HEK293 (cell line): Measurements from ENCODE around the gene CNTFR.

Experiments
- CTCF ChIA-PET: fragments of 350-600 bp; formaldehyde crosslinking; extraction: SDS; loops from one replicate; lab custom pipeline; 2021; ENCODE audit warnings: antibody characterized with exemption; lab: Yijun Ruan, JAX
- POLR2A ChIA-PET: fragments of 300-600 bp; formaldehyde crosslinking; extraction: SDS; loops from one replicate; lab custom pipeline; 2020; ENCODE audit warnings: antibody characterized with exemption, inconsistent platforms; lab: Yijun Ruan, JAX
- H3K27ac ChIP-seq: fragments of 200-500 bp; sonication (Bioruptor generic); 2 replicates; pipeline ENCODE4 v1.5.1; 2014; ENCODE audit warnings: low read depth, low read length, control low read depth, inconsistent platforms; ENCODE audit errors: extremely low read depth
- H3K36me3 ChIP-seq, 2 experiments: fragments of 200-500 bp in 1 of 2; sonication (Bioruptor generic) in 1 of 2; 1 replicate in 1 of 2; 2 replicates in 1 of 2; pipeline ENCODE4 v1.5.1; 2014 to 2017; ENCODE audit warnings: inconsistent platforms in 2 of 2, low read length in 2 of 2; ENCODE audit not compliant: control insufficient read depth in 2 of 2, insufficient read depth in 1 of 2
- H3K4me1 ChIP-seq: fragments of 200-500 bp; sonication (Bioruptor generic); 2 replicates; pipeline ENCODE4 v1.5.1; 2014; ENCODE audit warnings: mild to moderate bottlenecking, low read length, inconsistent platforms; ENCODE audit not compliant: control insufficient read depth, insufficient read depth
- H3K4me3 ChIP-seq: 2 replicates; pipeline ENCODE4 v1.5.1; 2011; ENCODE audit warnings: low read depth, mild to moderate bottlenecking, control low read depth, low read length, moderate library complexity
- H3K9me3 ChIP-seq: fragments of 200-500 bp; sonication (Bioruptor generic); 2 replicates; pipeline ENCODE4 v1.5.1; 2014; ENCODE audit warnings: low read depth, low read length, inconsistent platforms; ENCODE audit not compliant: control insufficient read depth, insufficient read depth
- BCL11A ChIP-seq: fragments of 450-650 bp; formaldehyde crosslinking; IDR thresholded peaks from 2 replicates; pipeline ENCODE4 v1.5.1; 2016; ENCODE audit warnings: low read depth, missing biosample characterization, missing genetic modification characterization
- BCL11B ChIP-seq: fragments of 450-650 bp; formaldehyde crosslinking; IDR thresholded peaks from 2 replicates; pipeline ENCODE4 v1.5.1; 2016; ENCODE audit warnings: low read depth, missing biosample characterization, missing genetic modification characterization
- GLIS1 ChIP-seq: fragments of 450-650 bp; formaldehyde crosslinking; IDR thresholded peaks from 2 replicates; pipeline ENCODE4 v1.5.1; 2016; ENCODE audit warnings: missing biosample characterization, missing genetic modification characterization
- KLF17 ChIP-seq: fragments of 450-650 bp; formaldehyde crosslinking; IDR thresholded peaks from 2 replicates; pipeline ENCODE4 v1.5.1; 2016; ENCODE audit warnings: missing biosample characterization, missing genetic modification characterization
- PRDM10 ChIP-seq: fragments of 450-650 bp; formaldehyde crosslinking; IDR thresholded peaks from 2 replicates; pipeline ENCODE4 v1.5.1; 2016; ENCODE audit warnings: missing biosample characterization, missing genetic modification characterization
- REST ChIP-seq: fragments of 450-650 bp; formaldehyde crosslinking; IDR thresholded peaks from 2 replicates; pipeline ENCODE4 v1.5.1; 2016; ENCODE audit warnings: missing biosample characterization, missing genetic modification characterization
- SP2 ChIP-seq: fragments of 450-650 bp; formaldehyde crosslinking; IDR thresholded peaks from 2 replicates; pipeline ENCODE4 v1.5.1; 2016; ENCODE audit warnings: missing biosample characterization, missing genetic modification characterization
- TRIM28 ChIP-seq: IDR thresholded peaks from 2 replicates; pipeline ENCODE4 v1.6.1; 2011; ENCODE audit warnings: low read length, control low read depth, borderline replicate concordance
- ZBTB6 ChIP-seq: fragments of 450-650 bp; formaldehyde crosslinking; IDR thresholded peaks from 2 replicates; pipeline ENCODE4 v1.5.1; 2017; ENCODE audit warnings: missing biosample characterization, missing genetic modification characterization
- ZEB2 ChIP-seq: fragments of 450-650 bp; formaldehyde crosslinking; IDR thresholded peaks from 2 replicates; pipeline ENCODE4 v1.5.1; 2016; ENCODE audit warnings: missing biosample characterization, missing genetic modification characterization
- ZNF174 ChIP-seq: fragments of 450-650 bp; formaldehyde crosslinking; IDR thresholded peaks from 2 replicates; pipeline ENCODE4 v1.5.0; 2017; ENCODE audit warnings: missing biosample characterization, mild to moderate bottlenecking, missing genetic modification characterization
- ZNF2 ChIP-seq: fragments of 450-650 bp; formaldehyde crosslinking; IDR thresholded peaks from 2 replicates; pipeline ENCODE4 v1.5.1; 2016; ENCODE audit warnings: missing biosample characterization, missing genetic modification characterization
- ZNF280D ChIP-seq: fragments of 450-650 bp; formaldehyde crosslinking; IDR thresholded peaks from 2 replicates; pipeline ENCODE4 v1.5.1; 2016; ENCODE audit warnings: missing biosample characterization, missing genetic modification characterization
- ZNF394 ChIP-seq: fragments of 450-650 bp; formaldehyde crosslinking; IDR thresholded peaks from 2 replicates; pipeline ENCODE4 v1.5.1; 2016; ENCODE audit warnings: missing biosample characterization, missing genetic modification characterization, mild to moderate bottlenecking, moderate library complexity, borderline replicate concordance
- ZNF449 ChIP-seq: fragments of 450-650 bp; formaldehyde crosslinking; IDR thresholded peaks from 2 replicates; pipeline ENCODE4 v1.5.1; 2017; ENCODE audit warnings: missing biosample characterization, mild to moderate bottlenecking, missing genetic modification characterization, moderate library complexity
- ZNF518A ChIP-seq: fragments of 450-650 bp; formaldehyde crosslinking; conservative IDR thresholded peaks from 2 replicates; pipeline ENCODE4 v1.5.1; 2016; ENCODE audit warnings: low read depth, missing biosample characterization, missing genetic modification characterization
- ZNF521 ChIP-seq: fragments of 450-650 bp; formaldehyde crosslinking; IDR thresholded peaks from 2 replicates; pipeline ENCODE4 v1.5.1; 2017; ENCODE audit warnings: missing biosample characterization, mild to moderate bottlenecking, missing genetic modification characterization
- ZNF837 ChIP-seq: fragments of 450-650 bp; formaldehyde crosslinking; IDR thresholded peaks from 2 replicates; pipeline ENCODE4 v1.5.1; 2016; ENCODE audit warnings: missing biosample characterization, missing genetic modification characterization

The CNTFR gene

GRCh38 chr9:34518110-34518616, 71.4 kb downstream of the CNTFR start:
- Histone ChIP-seq H3K4me3 (no peak overlapping the region), H3K4me1 (peaks cover 3% of the 10 kb centered on the region), H3K27ac (no peak overlapping the region), H3K36me3 (no peaks in the 10 kb centered on the region), H3K9me3 (no peaks in the 10 kb centered on the region)
- CTCF ChIA-PET: interaction anchor here (1.2 to 2.6 kb wide), 4 partner anchors 17 to 114 kb away, joined by 3 to 12 read pairs (median 5); no protein-coding TSS in a partner anchor
- no peak for TF ChIP-seq ZBTB6 (tag by site-specific recombination)
- no peak for TF ChIP-seq TRIM28
- no peak for TF ChIP-seq KLF17 (tag by site-specific recombination)
- no peak for TF ChIP-seq BCL11B
- TF ChIP-seq ZEB2 (tag by site-specific recombination): no peak
- no peak for TF ChIP-seq ZNF521 (tag by site-specific recombination)
- no peak for TF ChIP-seq ZNF280D
- TF ChIP-seq ZNF837 (tag by site-specific recombination): no peak
- TF ChIP-seq ZNF518A (tag by site-specific recombination): no peak
- no peak for TF ChIP-seq PRDM10
- no peak for TF ChIP-seq ZNF449
- no peak for TF ChIP-seq GLIS1 (tag by site-specific recombination)
- no peak for TF ChIP-seq BCL11A (tag by site-specific recombination)
- no peak for TF ChIP-seq ZNF394 (tag by site-specific recombination)
- no peak for TF ChIP-seq ZNF2
- TF ChIP-seq SP2 (tag by site-specific recombination): no peak
- no peak for TF ChIP-seq REST (tag by site-specific recombination)
- TF ChIP-seq ZNF174: no peak
- POLR2A ChIA-PET: no interaction called here
